ENCODE measurements around the gene HDAC9.

DNA sequence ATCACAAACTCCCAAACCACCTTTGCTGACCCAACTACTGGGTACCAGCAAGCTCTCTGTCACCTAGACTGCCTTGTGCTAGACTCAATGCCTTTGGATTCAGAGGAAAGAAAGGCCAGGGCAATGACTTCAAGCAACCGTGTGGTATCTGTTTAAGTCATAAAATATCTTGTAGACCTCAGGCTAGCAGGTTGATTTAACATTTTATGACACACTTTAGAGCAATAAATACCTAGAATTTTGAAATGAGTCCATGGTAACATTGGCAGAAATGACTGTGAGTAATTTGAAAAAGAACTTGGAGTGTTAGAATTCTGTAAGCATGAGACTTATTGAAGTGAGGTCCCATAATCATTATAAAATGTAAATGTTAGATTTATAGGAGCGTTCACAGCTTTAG, 534.7 kb downstream of the HDAC9 start:
- TF ChIP-seq TAF1 (IDR thresholded peaks at IDR 0.05; ENCODE audit: borderline replicate concordance, insufficient read depth, low read length) (no peak), REST (IDR thresholded peaks at IDR 0.05; ENCODE audit: insufficient read depth in 1 of 2, low read depth in 2 of 2, low read length in 2 of 2) (no peak), POLR2AphosphoS5 (IDR thresholded peaks at IDR 0.05; ENCODE audit: low read depth, low read length) (no peak)

Data from PFSK-1 (cell line).